SU-DHL-6 (cell line): Measurements from ENCODE around the gene ABR.

Experiments used
- CTCF ChIP-seq: fragments of 200-600 bp; sonication (generic); IDR thresholded peaks from one replicate; pipeline ENCODE4 v1.5.1; 2017; ENCODE audit warnings: antibody characterized with exemption, mild to moderate bottlenecking, low read length, moderate library complexity; ENCODE audit not compliant: insufficient read depth, poor library complexity, severe bottlenecking
- EZH2phosphoT487 ChIP-seq: fragments of 200-600 bp; sonication (generic), shearing (Covaris generic); conservative IDR thresholded peaks from 2 replicates; pipeline ENCODE4 v1.6.1; 2018; ENCODE audit warnings: mild to moderate bottlenecking, antibody characterized with exemption, low read length, moderate library complexity, mixed read lengths

GRCh38 chr17:1188812-1189504 lies 9.2 kb upstream of the ABR start:
- no peak for TF ChIP-seq CTCF
- no peak for TF ChIP-seq EZH2phosphoT487
